Stimulated activated naive CD8-positive, alpha-beta T cell treated with anti-CD3 and anti-CD28 coated beads, Interleukin-15, Interleukin-2, amounts not matched to agents 100 U/mL and 50 U/mL, for 24 hours (primary cell): ENCODE measurements around the gene MAGEB18.

Experiments
- ATAC-seq: fragments of 150-1000 bp; cut with Tn5 transposase; one replicate; pipeline ENCODE4 v1.10.0; 2021
- DNase-seq: peaks from one replicate; pipeline ENCODE4 v3.0.0; 2021

Gene MAGEB18

GRCh38 chrX:26138274-26138673 lies at the start of gene MAGEB18:
Gene MAGEB18, plus strand, starts transcription at chrX:26138343. Its CDS starts 643 bp downstream, at chrX:26138986.
- ATAC-seq (no peak), DNase-seq (no peak)

- no peak for ATAC-seq
- no peak for DNase-seq
Measured at GRCh38 chrX:26100421-26100920, 37.7 kb upstream of the MAGEB18 start.

- DNase-seq (no peak), ATAC-seq (no peak)
Measured at GRCh38 chrX:26109142-26109541, 29.0 kb upstream of the MAGEB18 start.

- DNase-seq, result no peak
- no peak for ATAC-seq
Measured at GRCh38 chrX:26146024-26146423, 7.9 kb downstream of the MAGEB18 start.

GRCh38 chrX:26160301-26160700 lies 22.2 kb downstream of the MAGEB18 start, which contains the start of gene MAGEB6B:
Gene MAGEB6B, plus strand, starts transcription at chrX:26160601. Its CDS starts 0 bp downstream, at chrX:26160601.
- ATAC-seq (no peak), DNase-seq (no peak)
